ENCODE data around the gene RNF20.

GRCh38 chr9:101510459-101510858 is 23.2 kb upstream of the RNF20 start:
- TF ChIP-seq CSRNP3 (CRISPR knock-in tag; IDR thresholded peaks at IDR 0.05) (no peak), CREB5 (CRISPR knock-in tag; IDR thresholded peaks at IDR 0.05; ENCODE audit: low read depth) (no peak), ZC3H10 (CRISPR knock-in tag; IDR thresholded peaks at IDR 0.05) (no peak), SNAI2 (CRISPR knock-in tag; IDR thresholded peaks at IDR 0.05) (no peak), PATZ1 (CRISPR knock-in tag; IDR thresholded peaks at IDR 0.05; ENCODE audit: borderline replicate concordance) (no peak), ZNF565 (CRISPR knock-in tag; conservative IDR thresholded peaks at IDR 0.05; ENCODE audit: low read depth) (no peak), BACH2 (CRISPR knock-in tag; IDR thresholded peaks at IDR 0.05; ENCODE audit: borderline replicate concordance) (no peak), ZNF8 (CRISPR knock-in tag; IDR thresholded peaks at IDR 0.05) (no peak), ARNTL (CRISPR knock-in tag; IDR thresholded peaks at IDR 0.05; ENCODE audit: borderline replicate concordance, low read depth) (no peak), TSHZ2 (CRISPR knock-in tag; IDR thresholded peaks at IDR 0.05) (no peak), POU6F1 (CRISPR knock-in tag; IDR thresholded peaks at IDR 0.05; ENCODE audit: borderline replicate concordance, low read depth) (no peak), ESRRG (CRISPR knock-in tag; IDR thresholded peaks at IDR 0.05) (no peak), ZFP3 (CRISPR knock-in tag; IDR thresholded peaks at IDR 0.05) (no peak)
